Measurements from ENCODE around the gene EIF2B4.

DNA sequence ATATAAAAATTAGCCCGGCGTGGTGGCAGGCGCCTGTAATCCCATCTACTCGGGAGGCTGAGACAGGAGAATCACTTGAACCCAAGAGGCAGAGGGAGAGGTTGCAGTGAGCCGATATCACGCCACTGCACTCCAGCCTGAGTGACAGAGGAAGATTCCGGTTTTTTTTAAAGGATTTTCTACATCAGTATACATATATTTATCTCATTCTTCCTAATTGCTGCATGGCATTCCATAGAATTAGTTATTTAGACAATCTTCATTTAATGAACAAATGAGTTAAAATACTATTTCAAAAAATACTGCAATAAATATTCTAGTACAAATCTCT, 15.6 kb downstream of the EIF2B4 start:
- TF ChIP-seq HMGXB4 (CRISPR knock-in tag; IDR thresholded peaks at IDR 0.05) (no peak), RFX5 (IDR thresholded peaks at IDR 0.05; ENCODE audit: low read depth, low read length) (no peak), E4F1 (CRISPR knock-in tag; IDR thresholded peaks at IDR 0.05; ENCODE audit: borderline replicate concordance) (no peak), ZZZ3 (IDR thresholded peaks at IDR 0.05) (no peak), ZBTB7A (IDR thresholded peaks at IDR 0.05; ENCODE audit: borderline replicate concordance, control insufficient read depth, low read depth, low read length) (no peak), HDGF (IDR thresholded peaks at IDR 0.05) (no peak), ZNF165 (CRISPR knock-in tag; IDR thresholded peaks at IDR 0.05; ENCODE audit: borderline replicate concordance) (no peak), ZNF76 (CRISPR knock-in tag; IDR thresholded peaks at IDR 0.05; ENCODE audit: borderline replicate concordance) (no peak)
- TF ChIP-seq, protein P1, sequence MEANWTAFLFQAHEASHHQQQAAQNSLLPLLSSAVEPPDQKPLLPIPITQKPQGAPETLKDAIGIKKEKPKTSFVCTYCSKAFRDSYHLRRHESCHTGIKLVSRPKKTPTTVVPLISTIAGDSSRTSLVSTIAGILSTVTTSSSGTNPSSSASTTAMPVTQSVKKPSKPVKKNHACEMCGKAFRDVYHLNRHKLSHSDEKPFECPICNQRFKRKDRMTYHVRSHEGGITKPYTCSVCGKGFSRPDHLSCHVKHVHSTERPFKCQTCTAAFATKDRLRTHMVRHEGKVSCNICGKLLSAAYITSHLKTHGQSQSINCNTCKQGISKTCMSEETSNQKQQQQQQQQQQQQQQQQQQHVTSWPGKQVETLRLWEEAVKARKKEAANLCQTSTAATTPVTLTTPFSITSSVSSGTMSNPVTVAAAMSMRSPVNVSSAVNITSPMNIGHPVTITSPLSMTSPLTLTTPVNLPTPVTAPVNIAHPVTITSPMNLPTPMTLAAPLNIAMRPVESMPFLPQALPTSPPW (CRISPR knock-in tag; IDR thresholded peaks at IDR 0.05): no peak

Data from K562 (cell line).